PC-3 (cell line): ENCODE data around the gene LGALS7B. TPM values are rescaled to one million over a fixed set of nuclear protein-coding genes. Genes with fewer than 3 reads are reported as not detected.
"Not testable (repeated sequence)": the region's sequence is repeated elsewhere in the genome, so short reads cannot be mapped to it uniquely, and the experiment has no call there.

Experiments
- ATAC-seq: fragments of 200-7000 bp; cut with Tn5 transposase; 2 replicates; pipeline ENCODE4 v1.9.1; 2020; ENCODE audit warnings: mild to moderate bottlenecking, moderate library complexity
- BruUV-seq: library from RNA; stranded (reverse); fragments of 400-500 nt; replicated peaks from 2 replicates; lab custom pipeline; 2021; lab: Mats Ljungman, UMichigan
- CTCF ChIA-PET: fragments of 300-600 bp; sonication (Branson Sonifier 250); formaldehyde crosslinking; loops from one replicate; lab custom pipeline; 2022; ENCODE audit warnings: antibody characterized with exemption; lab: Charles Lee
- POLR2A ChIA-PET: fragments of 300-600 bp; sonication (Branson Sonifier 250); formaldehyde crosslinking; loops from one replicate; lab custom pipeline; 2022; ENCODE audit warnings: antibody characterized with exemption; ENCODE audit not compliant: unreplicated experiment; lab: Charles Lee
- DNase-seq: peaks from one replicate; pipeline ENCODE4 v3.0.0-alpha.2; 2015
- H2AFZ ChIP-seq: fragments of 300-600 bp; sonication (generic); 2 replicates; pipeline ENCODE4 v1.6.0; 2016; ENCODE audit warnings: antibody characterized with exemption, low read length
- H3F3A ChIP-seq: fragments of 300-600 bp; sonication (generic); one replicate; pipeline ENCODE4 v1.6.0; 2017; ENCODE audit warnings: antibody characterized with exemption, low read length, control low read depth, mild to moderate bottlenecking; ENCODE audit not compliant: unreplicated experiment
- H3K27ac ChIP-seq: fragments of 300-600 bp; sonication (generic); 2 replicates; pipeline ENCODE4 v1.5.1; 2016; ENCODE audit warnings: mild to moderate bottlenecking, low read length
- H3K27me3 ChIP-seq: fragments of 300-600 bp; sonication (generic); 2 replicates; pipeline ENCODE4 v1.6.1; 2016; ENCODE audit warnings: low read length, mixed read lengths
- H3K36me3 ChIP-seq: fragments of 300-600 bp; sonication (generic); 2 replicates; pipeline ENCODE4 v1.6.1; 2016; ENCODE audit warnings: low read depth, mixed run types, low read length, mixed read lengths
- H3K4me1 ChIP-seq: fragments of 300-600 bp; sonication (generic); 2 replicates; pipeline ENCODE4 v1.5.1; 2016; ENCODE audit warnings: low read length; ENCODE audit not compliant: insufficient read depth
- H3K4me2 ChIP-seq: fragments of 300-600 bp; sonication (generic); 2 replicates; pipeline ENCODE4 v1.6.0; 2016; ENCODE audit warnings: low read length
- H3K4me3 ChIP-seq: fragments of 300-600 bp; sonication (generic); 2 replicates; pipeline ENCODE4 v1.5.1; 2016; ENCODE audit warnings: mild to moderate bottlenecking, low read length, mixed read lengths
- H3K79me2 ChIP-seq: fragments of 300-600 bp; sonication (generic); 2 replicates; pipeline ENCODE4 v1.6.1; 2017; ENCODE audit warnings: low read length, mixed read lengths
- H3K9ac ChIP-seq: fragments of 300-600 bp; sonication (generic); 2 replicates; pipeline ENCODE4 v1.6.0; 2016; ENCODE audit warnings: mild to moderate bottlenecking, low read length
- H3K9me2 ChIP-seq: fragments of 300-600 bp; sonication (generic); replicated peaks from 2 replicates; pipeline ENCODE4 v1.6.1; 2016; ENCODE audit warnings: mixed run types, low read length, mixed read lengths
- H3K9me3 ChIP-seq: fragments of 300-600 bp; sonication (generic); 2 replicates; pipeline ENCODE4 v1.6.1; 2016; ENCODE audit warnings: low read length, mixed read lengths
- H4K20me1 ChIP-seq: fragments of 300-600 bp; sonication (generic); 2 replicates; pipeline ENCODE4 v1.6.1; 2016; ENCODE audit warnings: low read length, mixed read lengths
- EZH2 ChIP-seq: fragments of 300-600 bp; sonication (generic); IDR thresholded peaks from one replicate; pipeline ENCODE4 v1.6.1; 2017; ENCODE audit warnings: antibody characterized with exemption, mild to moderate bottlenecking, low read length; ENCODE audit not compliant: unreplicated experiment
- EZH2phosphoT487 ChIP-seq: fragments of 300-600 bp; sonication (generic); IDR thresholded peaks from 2 replicates; pipeline ENCODE4 v1.6.1; 2018; ENCODE audit warnings: mild to moderate bottlenecking, antibody characterized with exemption, low read length, borderline replicate concordance
- intact Hi-C: fragments of 100-400 bp; cut with micrococcal nuclease; formaldehyde crosslinking; loops from 2 replicates; pipeline ENCODE4 v1.9.0; 2023
- total RNA-seq: library from RNA; depleted of rRNA; stranded (reverse); fragments of >200 nt; gene quantifications from 2 replicates; pipeline ENCODE4 v1.2.3, GENCODE V29; 2014
- TF ChIP-seq, protein P1 (sequence below): fragments of 300-600 bp; sonication (generic); conservative IDR thresholded peaks from 2 replicates; pipeline ENCODE4 v1.5.1; 2017; ENCODE audit warnings: antibody characterized with exemption, low read depth, mild to moderate bottlenecking, low read length

LGALS7B gene
- total RNA-seq, 1 experiment from 2014 or later, result not detected

DNA sequence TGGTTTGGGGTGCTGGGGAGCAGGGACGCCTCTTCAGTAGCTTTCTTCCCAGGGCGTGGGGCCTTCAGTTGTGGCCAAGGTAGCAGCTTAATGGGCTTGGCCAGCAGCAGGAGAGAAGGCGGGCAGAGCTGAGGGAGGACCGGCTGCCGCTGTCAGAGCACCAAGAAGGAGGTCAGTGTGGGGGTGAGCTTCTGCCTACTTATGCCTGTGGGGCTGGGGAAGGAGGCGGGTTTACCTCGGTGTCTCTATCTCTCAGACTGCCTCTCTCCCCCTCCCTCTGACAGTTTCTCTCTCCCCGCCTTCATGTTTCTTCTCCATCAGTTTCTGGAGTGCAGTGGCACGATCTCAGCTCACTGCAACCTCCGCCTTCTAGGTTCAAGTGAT lies 44.7 kb upstream of the LGALS7B start, which contains the start of gene CAPN12:
TSS of gene CAPN12 (minus strand) at position 177 of the 384 bp plus-strand sequence. CDS start 309 bp downstream, outside the sequence.
- Histone ChIP-seq H3K27ac (no peak within 1 kb of the TSS), H3K79me2 (no peaks in the 10 kb centered on the region), H3K36me3 (no peaks in the 10 kb centered on the region), H3K9ac (no peak within 1 kb of the TSS), H3K9me3 (no peaks in the 10 kb centered on the region), H2AFZ (no peak within 1 kb of the TSS), H3K27me3 (no peaks in the 10 kb centered on the region), H3K9me2 (no peaks in the 10 kb centered on the region), H3K4me2 (no peak within 1 kb of the TSS), H4K20me1 (no peaks in the 10 kb centered on the region), H3F3A (no peaks in the 10 kb centered on the region), H3K4me1 (no peaks in the 10 kb centered on the region), H3K4me3 (no peak within 1 kb of the TSS)
- POLR2A ChIA-PET, result no interaction called here
- intact Hi-C loops, result no loop called here
- no peak for DNase-seq
- CTCF ChIA-PET, result no interaction called here
- ATAC-seq, result no peak
- TF ChIP-seq, protein P1, sequence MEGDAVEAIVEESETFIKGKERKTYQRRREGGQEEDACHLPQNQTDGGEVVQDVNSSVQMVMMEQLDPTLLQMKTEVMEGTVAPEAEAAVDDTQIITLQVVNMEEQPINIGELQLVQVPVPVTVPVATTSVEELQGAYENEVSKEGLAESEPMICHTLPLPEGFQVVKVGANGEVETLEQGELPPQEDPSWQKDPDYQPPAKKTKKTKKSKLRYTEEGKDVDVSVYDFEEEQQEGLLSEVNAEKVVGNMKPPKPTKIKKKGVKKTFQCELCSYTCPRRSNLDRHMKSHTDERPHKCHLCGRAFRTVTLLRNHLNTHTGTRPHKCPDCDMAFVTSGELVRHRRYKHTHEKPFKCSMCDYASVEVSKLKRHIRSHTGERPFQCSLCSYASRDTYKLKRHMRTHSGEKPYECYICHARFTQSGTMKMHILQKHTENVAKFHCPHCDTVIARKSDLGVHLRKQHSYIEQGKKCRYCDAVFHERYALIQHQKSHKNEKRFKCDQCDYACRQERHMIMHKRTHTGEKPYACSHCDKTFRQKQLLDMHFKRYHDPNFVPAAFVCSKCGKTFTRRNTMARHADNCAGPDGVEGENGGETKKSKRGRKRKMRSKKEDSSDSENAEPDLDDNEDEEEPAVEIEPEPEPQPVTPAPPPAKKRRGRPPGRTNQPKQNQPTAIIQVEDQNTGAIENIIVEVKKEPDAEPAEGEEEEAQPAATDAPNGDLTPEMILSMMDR, result no peak
- TF ChIP-seq EZH2 (no peak), EZH2phosphoT487 (no peak)
- no TSS peak for BruUV-seq

DNA sequence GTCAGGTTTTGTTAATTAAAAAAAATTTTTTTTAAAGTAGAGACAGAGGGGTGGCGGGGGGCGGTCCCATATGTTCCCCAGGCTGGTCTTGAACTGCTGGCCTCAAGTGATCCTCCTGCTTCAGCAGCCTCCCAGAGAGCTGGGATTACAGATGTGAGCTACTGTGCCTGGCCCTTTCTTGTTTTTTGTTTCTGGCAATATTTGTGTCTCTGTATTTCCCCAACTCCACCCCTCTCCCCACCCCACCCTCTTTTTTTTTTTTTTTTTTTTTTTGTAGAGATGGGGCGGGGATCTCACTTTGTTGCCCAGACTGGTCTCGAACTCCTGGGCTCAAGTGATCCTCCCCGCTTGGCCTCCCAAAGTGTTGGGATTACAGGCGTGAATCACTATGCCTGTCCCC lies 44.1 kb upstream of the LGALS7B start:
- ATAC-seq, result no peak
- CTCF ChIA-PET, result no interaction called here
- no peaks in the 10 kb centered on the region for H3K79me2 ChIP-seq

DNA sequence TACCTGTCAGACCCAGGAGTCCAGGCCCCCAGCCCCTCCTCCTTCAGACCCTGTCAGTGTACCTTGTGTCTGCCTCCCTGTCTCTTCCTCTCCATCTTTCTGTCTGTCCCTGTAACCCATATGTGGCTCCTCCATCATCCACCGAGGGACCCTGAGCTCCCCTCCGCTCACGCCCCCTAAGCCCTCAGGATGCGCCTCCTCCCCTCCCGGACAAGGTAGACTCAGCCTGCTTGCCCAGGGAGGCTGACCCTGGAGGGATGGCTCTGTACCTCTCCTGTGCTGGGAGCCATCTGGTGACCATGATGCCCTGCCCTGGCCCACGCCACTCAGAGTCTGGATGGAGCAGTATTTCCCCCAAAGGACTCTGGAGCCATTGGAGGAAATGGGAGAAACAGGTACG lies 43.7 kb upstream of the LGALS7B start:
- Histone ChIP-seq H3K4me1 (no peaks in the 10 kb centered on the region), H3K36me3 (no peaks in the 10 kb centered on the region), H3K9ac (no peak overlapping the region), H3K79me2 (no peaks in the 10 kb centered on the region), H4K20me1 (no peaks in the 10 kb centered on the region), H3K9me3 (no peaks in the 10 kb centered on the region), H2AFZ (no peak overlapping the region), H3K4me2 (no peak overlapping the region), H3K27me3 (no peaks in the 10 kb centered on the region), H3K9me2 (no peaks in the 10 kb centered on the region), H3K27ac (no peak overlapping the region), H3K4me3 (no peak overlapping the region), H3F3A (no peaks in the 10 kb centered on the region)
- ChIA-PET POLR2A (no interaction called here), CTCF (no interaction called here)
- BruUV-seq, result no TSS peak
- TF ChIP-seq, protein P1, result no peak
- no peak for TF ChIP-seq EZH2
- no peak for TF ChIP-seq EZH2phosphoT487
- no peak for DNase-seq
- intact Hi-C loops, result no loop called here
- no peak for ATAC-seq

More for the DNA sequence above, 44.1 kb upstream of the LGALS7B start:
- no peak overlapping the region for H2AFZ ChIP-seq
- no peak overlapping the region for H3K4me2 ChIP-seq
- no peaks in the 10 kb centered on the region for H3K4me1 ChIP-seq
- H3K4me3 ChIP-seq, result no peak overlapping the region
- intact Hi-C loops, result no loop called here
- no peak overlapping the region for H3K9ac ChIP-seq
- H3K9me3 ChIP-seq, result no peaks in the 10 kb centered on the region
- H4K20me1 ChIP-seq, result no peaks in the 10 kb centered on the region
- H3K9me2 ChIP-seq, result no peaks in the 10 kb centered on the region
- no peaks in the 10 kb centered on the region for H3K27me3 ChIP-seq
- no peaks in the 10 kb centered on the region for H3K36me3 ChIP-seq
- no peak overlapping the region for H3K27ac ChIP-seq
- POLR2A ChIA-PET, result no interaction called here
- BruUV-seq, result no TSS peak
- DNase-seq, result no peak
- TF ChIP-seq, protein P1, result no peak
- TF ChIP-seq EZH2, result no peak
- TF ChIP-seq EZH2phosphoT487, result no peak
- H3F3A ChIP-seq, result no peaks in the 10 kb centered on the region

DNA sequence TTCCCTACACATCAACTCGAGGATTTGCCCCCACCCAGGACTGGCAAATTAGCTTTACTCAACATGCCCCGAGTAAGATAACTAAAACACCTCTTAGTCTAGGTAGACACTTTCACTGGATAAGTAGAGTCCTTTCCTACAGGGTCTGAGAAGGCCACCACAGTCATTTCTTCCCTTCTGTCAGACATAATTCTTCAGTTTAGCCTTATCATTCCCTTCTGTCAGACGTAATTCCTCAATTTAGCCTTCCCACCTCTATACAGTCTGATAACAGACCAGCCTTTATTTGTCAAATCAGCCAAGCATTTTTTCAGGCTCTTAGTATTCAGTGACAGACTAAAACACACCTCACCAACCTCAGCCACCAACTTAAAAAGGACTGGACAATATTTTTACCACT lies 35.2 kb upstream of the LGALS7B start:
- H3K4me3 ChIP-seq, H3K9me2 ChIP-seq, CTCF ChIA-PET, H3K9me3 ChIP-seq, H3K27ac ChIP-seq, H3K9ac ChIP-seq, BruUV-seq, H3K27me3 ChIP-seq, intact Hi-C loops, ATAC-seq, H3K4me2 ChIP-seq, H3K4me1 ChIP-seq, DNase-seq, H3K36me3 ChIP-seq, H4K20me1 ChIP-seq, H3F3A ChIP-seq, POLR2A ChIA-PET, H3K79me2 ChIP-seq, H2AFZ ChIP-seq: not testable (repeated sequence)
